Left ventricle myocardium inferior (tissue), 1 donor: Measurements from ENCODE around the gene PDZD2. TPM values are rescaled to one million over a fixed set of nuclear protein-coding genes. Genes with fewer than 3 reads are reported as not detected.
A peak's percentile ranks its signal among the peaks of the same experiment; 100 is the strongest.

ENCODE experiments used
- DNase-seq: peaks from one replicate; pipeline ENCODE4 v3.0.0-alpha.2; 2020
- H3K27ac ChIP-seq: fragments of 200-600 bp; replicated peaks from 2 replicates; pipeline ENCODE4 v1.8.0; 2021
- H3K27me3 ChIP-seq: fragments of 200-600 bp; 2 replicates; pipeline ENCODE4 v1.8.0; 2021; ENCODE audit warnings: low read depth
- H3K36me3 ChIP-seq: fragments of 200-600 bp; 2 replicates; pipeline ENCODE4 v1.8.0; 2021
- H3K4me1 ChIP-seq: fragments of 200-600 bp; 2 replicates; pipeline ENCODE4 v1.8.0; 2021
- H3K4me3 ChIP-seq: fragments of 200-600 bp; 2 replicates; pipeline ENCODE4 v1.8.0; 2021; ENCODE audit warnings: mild to moderate bottlenecking, moderate library complexity
- H3K9me3 ChIP-seq: fragments of 200-600 bp; replicated peaks from 2 replicates; pipeline ENCODE4 v1.8.0; 2021
- CTCF ChIP-seq: fragments of 200-600 bp; IDR thresholded peaks from 2 replicates; pipeline ENCODE4 v1.8.0; 2021; ENCODE audit warnings: antibody characterized with exemption, mild to moderate bottlenecking, borderline replicate concordance
- intact Hi-C: fragments of 100-400 bp; cut with micrococcal nuclease; formaldehyde crosslinking; loops from one replicate; pipeline ENCODE4 v1.11.0; 2022
- total RNA-seq: library from RNA; stranded (reverse); fragmentation: NEBNext Ultra II Directional; extraction: Animal tissue kit (Norgen Biotek cat#: 25700); gene quantifications from one replicate; pipeline ENCODE4 v1.2.1, GENCODE V29; 2021
- donor health status: DM: no; HTN: yes; CAD: no; lungs with severe emphysema.

Gene PDZD2
- total RNA-seq, 1 donor from 2014 or later = 120 TPM

DNA sequence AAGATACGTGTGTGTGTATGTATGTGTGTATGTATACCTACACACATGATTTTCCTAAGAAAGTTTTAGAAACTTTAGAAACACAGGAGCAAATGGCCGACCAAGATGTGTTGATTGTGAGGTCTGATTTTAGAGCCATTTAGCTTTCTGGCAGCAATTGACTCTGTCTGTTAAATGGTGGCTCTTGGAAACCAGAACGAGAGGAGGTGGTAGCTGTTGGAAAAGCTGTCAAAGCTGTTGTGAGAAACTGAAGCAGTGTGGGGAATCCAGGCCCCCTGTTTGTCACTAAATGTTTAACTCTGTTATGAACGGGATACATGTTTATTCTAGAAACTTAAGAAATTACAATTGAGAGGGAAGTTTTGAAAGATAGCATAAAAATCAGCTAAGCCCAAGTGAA is 443.8 kb downstream of the PDZD2 start:
- H3K9me3 ChIP-seq = no peaks in the 10 kb centered on the region
- no peak overlapping the region for H3K4me3 ChIP-seq
- H3K27me3 ChIP-seq = no peaks in the 10 kb centered on the region
- DNase-seq = no peak
- intact Hi-C loops = no loop called here
- peaks cover 13% of the 10 kb centered on the region for H3K4me1 ChIP-seq
- TF ChIP-seq CTCF = no peak
- H3K27ac ChIP-seq = no peak overlapping the region
- H3K36me3 ChIP-seq = peaks cover 66% of the 10 kb centered on the region

GRCh38 chr5:32083981-32084430 is 445.1 kb downstream of the PDZD2 start:
- no peaks in the 10 kb centered on the region for H3K9me3 ChIP-seq
- peaks cover 10% of the 10 kb centered on the region for H3K4me1 ChIP-seq
- no peak overlapping the region for H3K4me3 ChIP-seq
- TF ChIP-seq CTCF = no peak
- H3K36me3 ChIP-seq = peaks cover 71% of the 10 kb centered on the region
- no peak for DNase-seq
- intact Hi-C loops = no loop called here
- peak overlapping the region; percentile 23 for H3K27ac ChIP-seq
- H3K27me3 ChIP-seq = no peaks in the 10 kb centered on the region

GRCh38 chr5:32087086-32088082 is 448.5 kb downstream of the PDZD2 start:
- Histone ChIP-seq H3K36me3 (peaks cover 70% of the 10 kb centered on the region), H3K9me3 (no peaks in the 10 kb centered on the region), H3K4me1 (peaks cover 10% of the 10 kb centered on the region), H3K4me3 (no peak overlapping the region), H3K27me3 (no peaks in the 10 kb centered on the region), H3K27ac (no peak overlapping the region)
- intact Hi-C loops = no loop called here
- no peak for DNase-seq
- TF ChIP-seq CTCF = no peak

- intact Hi-C loops = no loop called here
- no peak overlapping the region for H3K4me3 ChIP-seq
- peaks cover 74% of the 10 kb centered on the region for H3K36me3 ChIP-seq
Measured at GRCh38 chr5:32088214-32088613, 449.3 kb downstream of the PDZD2 start.

More at GRCh38 chr5:32088214-32088613, 449.3 kb downstream of the PDZD2 start:
- Histone ChIP-seq H3K27ac (no peak overlapping the region), H3K27me3 (no peaks in the 10 kb centered on the region), H3K9me3 (no peaks in the 10 kb centered on the region), H3K4me1 (peaks cover 16% of the 10 kb centered on the region)
- DNase-seq = no peak
- TF ChIP-seq CTCF = no peak
